Liver (tissue), 9 donors: ENCODE measurements around the gene KCNIP4. TPM values are rescaled to one million over a fixed set of nuclear protein-coding genes. Genes with fewer than 3 reads are reported as not detected.

Experiments
- DNase-seq: peaks from one replicate; pipeline ENCODE4 v3.0.0-alpha.2; 2017; ENCODE audit warnings: low spot score
- H3K27ac ChIP-seq, 2 donors: one replicate each; pipeline ENCODE4 v1.7.0; 2013; ENCODE audit warnings: inconsistent platforms in 2 of 2, low read length in 2 of 2, control low read depth in 1 of 2, low read depth in 1 of 2, mild to moderate bottlenecking in 1 of 2
- H3K27me3 ChIP-seq, 4 donors: one replicate each; pipeline versions ENCODE4 v1.6.1 to v1.7.0; 2013; ENCODE audit warnings: low read length in 3 of 4, inconsistent platforms in 1 of 4, mild to moderate bottlenecking in 1 of 4, moderate library complexity in 1 of 4; ENCODE audit not compliant: control insufficient read depth in 4 of 4, insufficient read depth in 4 of 4
- H3K36me3 ChIP-seq, 4 donors: one replicate each; pipeline versions ENCODE4 v1.6.1 to v1.7.0; 2013; ENCODE audit warnings: low read length in 3 of 4, mild to moderate bottlenecking in 3 of 4, low read depth in 1 of 4, moderate library complexity in 1 of 4; ENCODE audit not compliant: control insufficient read depth in 4 of 4, insufficient read depth in 3 of 4
- H3K4me1 ChIP-seq, 4 donors: one replicate each; pipeline versions ENCODE4 v1.6.1 to v1.7.0; 2013; ENCODE audit warnings: low read length in 3 of 4, mild to moderate bottlenecking in 3 of 4, moderate library complexity in 1 of 4; ENCODE audit not compliant: control insufficient read depth in 4 of 4, insufficient read depth in 4 of 4
- H3K4me3 ChIP-seq, 3 donors: one replicate each; pipeline versions ENCODE4 v1.6.1 to v1.7.0; 2013; ENCODE audit warnings: low read length in 3 of 3, control low read depth in 1 of 3, low read depth in 1 of 3, mild to moderate bottlenecking in 1 of 3
- H3K9ac ChIP-seq, 2 donors: one replicate each; pipeline ENCODE4 v1.7.0; 2013; ENCODE audit warnings: low read length in 2 of 2, mild to moderate bottlenecking in 2 of 2, moderate library complexity in 2 of 2, control low read depth in 1 of 2, low read depth in 1 of 2
- H3K9me3 ChIP-seq, 4 donors: one replicate each; pipeline versions ENCODE4 v1.6.1 to v1.7.0; 2013; ENCODE audit warnings: low read length in 3 of 4; ENCODE audit not compliant: control insufficient read depth in 4 of 4
- ATF3 ChIP-seq: IDR thresholded peaks from 2 replicates; pipeline ENCODE4 v1.6.1; 2016; ENCODE audit warnings: antibody characterized with exemption
- CTCF ChIP-seq: fragments of 150-350 bp; IDR thresholded peaks from 2 replicates; pipeline ENCODE4 v1.5.1; 2017; ENCODE audit warnings: improper control_type of control experiment, low read depth, low read length; ENCODE audit not compliant: missing input control
- EGR1 ChIP-seq, 2 donors: IDR thresholded peaks; 2 replicates each; pipeline ENCODE4 v1.6.1; 2016 to 2018; ENCODE audit warnings: antibody characterized with exemption in 2 of 2, low read depth in 2 of 2
- FOXA1 ChIP-seq: IDR thresholded peaks from 2 replicates; pipeline ENCODE4 v1.6.1; 2016; ENCODE audit warnings: antibody characterized with exemption
- FOXA2 ChIP-seq: IDR thresholded peaks from 2 replicates; pipeline ENCODE4 v1.6.1; 2016; ENCODE audit warnings: antibody characterized with exemption
- GABPA ChIP-seq, 2 donors: IDR thresholded peaks in 1 of 2; conservative IDR thresholded peaks in 1 of 2; 2 replicates each; pipeline ENCODE4 v1.6.1; 2016; ENCODE audit warnings: antibody characterized with exemption in 2 of 2, mild to moderate bottlenecking in 1 of 2, moderate library complexity in 1 of 2
- HNF4A ChIP-seq, 2 donors: conservative IDR thresholded peaks; 2 replicates each; pipeline ENCODE4 v1.6.1; 2016; ENCODE audit warnings: antibody characterized with exemption in 2 of 2, mild to moderate bottlenecking in 2 of 2
- HNF4G ChIP-seq: IDR thresholded peaks from 2 replicates; pipeline ENCODE4 v1.6.1; 2016; ENCODE audit warnings: antibody characterized with exemption
- JUND ChIP-seq, 2 donors: IDR thresholded peaks; 2 replicates each; pipeline ENCODE4 v1.6.1; 2016; ENCODE audit warnings: antibody characterized with exemption in 2 of 2
- MAX ChIP-seq: IDR thresholded peaks from 2 replicates; pipeline ENCODE4 v1.6.1; 2016; ENCODE audit warnings: antibody characterized with exemption
- NR2F2 ChIP-seq: IDR thresholded peaks from 2 replicates; pipeline ENCODE4 v1.6.1; 2016; ENCODE audit warnings: antibody characterized with exemption
- RAD21 ChIP-seq, 2 donors: IDR thresholded peaks; 2 replicates each; pipeline ENCODE4 v1.6.1; 2016; ENCODE audit warnings: antibody characterized with exemption in 2 of 2, mild to moderate bottlenecking in 2 of 2
- REST ChIP-seq: IDR thresholded peaks from 2 replicates; pipeline ENCODE4 v1.6.1; 2016; ENCODE audit warnings: antibody characterized with exemption, mild to moderate bottlenecking
- RXRA ChIP-seq, 2 donors: IDR thresholded peaks; 2 replicates each; pipeline ENCODE4 v1.6.1; 2017 to 2018; ENCODE audit warnings: antibody characterized with exemption in 2 of 2, mild to moderate bottlenecking in 1 of 2
- SP1 ChIP-seq: IDR thresholded peaks from 2 replicates; pipeline ENCODE4 v1.6.1; 2018; ENCODE audit warnings: antibody characterized with exemption, mild to moderate bottlenecking
- TAF1 ChIP-seq: conservative IDR thresholded peaks from 2 replicates; pipeline ENCODE4 v1.6.1; 2016; ENCODE audit warnings: antibody characterized with exemption, mild to moderate bottlenecking
- YY1 ChIP-seq: IDR thresholded peaks from 2 replicates; pipeline ENCODE4 v1.6.1; 2016; ENCODE audit warnings: antibody characterized with exemption, mild to moderate bottlenecking
- ZBTB33 ChIP-seq: IDR thresholded peaks from 2 replicates; pipeline ENCODE4 v1.6.1; 2016; ENCODE audit warnings: antibody characterized with exemption
- WGBS: extraction: QIAGEN DNeasy Blood & Tissue Kit; methylation state at CpG from one replicate; pipeline ENCODE4 v1.1.7; 2013; 5-methylcytosine and 5-hydroxymethylcytosine counted together
- polyA plus RNA-seq, 2 donors: library from polyadenylated mRNA; stranded (reverse) in 1 of 2; unstranded in 1 of 2; fragments of 200-250 nt in 1 of 2; fragments of >200 nt in 1 of 2; fragmentation: Nextera tagmentation in 1 of 2; extraction: Ambion mirVana in 1 of 2; gene quantifications; one replicate each; pipeline versions ENCODE4 v1.2.1 to v1.2.3, GENCODE V29; 2013 to 2015
- total RNA-seq, 2 donors: library from RNA; depleted of rRNA; stranded (reverse); fragments of >200 nt; gene quantifications; one replicate each; pipeline ENCODE4 v1.2.3, GENCODE V29; 2014
- donor health status: healthy.
- donor health status: healthy.
- donor health status: healthy.
- donor health status: healthy.
- donor health status: healthy.

Gene KCNIP4
- total and polyA plus RNA-seq, 4 donors: 0.08 to 0.14 TPM; not detected in 2

- TF ChIP-seq MAX (no peak), JUND (IDR thresholded peaks at IDR 0.05) (no peak), NR2F2 (no peak), GABPA (IDR thresholded peaks at IDR 0.05 in 1 of 2, conservative IDR thresholded peaks at IDR 0.05 in 1 of 2) (no peak)
Measured at GRCh38 chr4:20987191-20987590, 961.4 kb downstream of the KCNIP4 start (continued).

- no peaks in the 10 kb centered on the region for H3K9me3 ChIP-seq
- H3K27me3 ChIP-seq: peaks cover 0 to 7% (median 2%) of the 10 kb centered on the region in 4 donors
- H3K36me3 ChIP-seq: no peaks in the 10 kb centered on the region
- no peak overlapping the region for H3K27ac ChIP-seq
- H3K4me1 ChIP-seq: no peaks in the 10 kb centered on the region
- TF ChIP-seq CTCF: no peak
- no peak for TF ChIP-seq YY1
- no peak for TF ChIP-seq RAD21 (IDR thresholded peaks at IDR 0.05)
- TF ChIP-seq HNF4A (conservative IDR thresholded peaks at IDR 0.05): no peak
- no peak for TF ChIP-seq GABPA (IDR thresholded peaks at IDR 0.05 in 1 of 2, conservative IDR thresholded peaks at IDR 0.05 in 1 of 2)
- no peak for TF ChIP-seq ATF3
- no peak for TF ChIP-seq NR2F2
- no peak for DNase-seq
- no peak overlapping the region for H3K9ac ChIP-seq
- WGBS: 50% methylated on average over 13 of the region's 13 CpGs
- no peak overlapping the region for H3K4me3 ChIP-seq
Measured at GRCh38 chr4:20984576-20984836, 964.1 kb downstream of the KCNIP4 start.

- TF ChIP-seq FOXA2: no peak
- TF ChIP-seq HNF4A (conservative IDR thresholded peaks at IDR 0.05): no peak
- no peak for TF ChIP-seq JUND (IDR thresholded peaks at IDR 0.05)
- no peak for TF ChIP-seq ZBTB33
- no peak for TF ChIP-seq TAF1
- TF ChIP-seq NR2F2: no peak
- TF ChIP-seq HNF4G: no peak
- TF ChIP-seq MAX: no peak
- no peak for TF ChIP-seq SP1
- no peak for TF ChIP-seq ATF3
- no peak for TF ChIP-seq REST
- no peak for TF ChIP-seq EGR1 (IDR thresholded peaks at IDR 0.05; ENCODE audit: low read depth in 2 of 2)
- TF ChIP-seq CTCF: no peak
- no peak for TF ChIP-seq RAD21 (IDR thresholded peaks at IDR 0.05)
- TF ChIP-seq YY1: no peak
- TF ChIP-seq FOXA1: no peak
- no peak for TF ChIP-seq GABPA (IDR thresholded peaks at IDR 0.05 in 1 of 2, conservative IDR thresholded peaks at IDR 0.05 in 1 of 2)
- no peak for TF ChIP-seq RXRA (IDR thresholded peaks at IDR 0.05)
- H3K9me3 ChIP-seq: no peaks in the 10 kb centered on the region
- H3K27me3 ChIP-seq: peaks cover 0 to 7% (median 2%) of the 10 kb centered on the region in 4 donors
- H3K36me3 ChIP-seq: no peaks in the 10 kb centered on the region
- WGBS: 7% methylated on average over 31 of the region's 31 CpGs
- no peak overlapping the region for H3K27ac ChIP-seq
- no peak for DNase-seq
- H3K4me1 ChIP-seq: no peaks in the 10 kb centered on the region
- H3K9ac ChIP-seq: no peak overlapping the region
- no peak overlapping the region for H3K4me3 ChIP-seq
Measured at GRCh38 chr4:20983763-20984575, 964.6 kb downstream of the KCNIP4 start.
